Glutamatergic neuron (in vitro differentiated cells): ENCODE results near the gene PSRC1. TPM values are rescaled to one million over a fixed set of nuclear protein-coding genes. Genes with fewer than 3 reads are reported as not detected.

Experiments used
- DNase-seq: peaks from one replicate; pipeline ENCODE4 v3.0.0; 2022
- H3K27ac Mint-ChIP-seq: one replicate; pipeline ENCODE4 v1.8.0; 2020; ENCODE audit warnings: mild to moderate bottlenecking, mixed read lengths, inconsistent platforms; ENCODE audit not compliant: unreplicated experiment
- H3K27me3 Mint-ChIP-seq: one replicate; pipeline ENCODE4 v1.8.0; 2020; ENCODE audit warnings: mild to moderate bottlenecking, moderate library complexity, mixed read lengths, inconsistent platforms; ENCODE audit not compliant: unreplicated experiment
- H3K36me3 Mint-ChIP-seq: one replicate; pipeline ENCODE4 v1.8.0; 2020; ENCODE audit warnings: mild to moderate bottlenecking, mixed read lengths, inconsistent platforms; ENCODE audit not compliant: unreplicated experiment
- H3K4me1 Mint-ChIP-seq: one replicate; pipeline ENCODE4 v1.8.0; 2020; ENCODE audit warnings: mild to moderate bottlenecking, low read depth, mixed read lengths, inconsistent platforms; ENCODE audit not compliant: unreplicated experiment
- H3K4me3 Mint-ChIP-seq: one replicate; pipeline ENCODE4 v1.8.0; 2020; ENCODE audit warnings: mild to moderate bottlenecking, mixed read lengths, inconsistent platforms; ENCODE audit not compliant: unreplicated experiment
- H3K9me3 Mint-ChIP-seq: one replicate; pipeline ENCODE4 v1.8.0; 2020; ENCODE audit warnings: mild to moderate bottlenecking, moderate library complexity, mixed read lengths, inconsistent platforms; ENCODE audit not compliant: unreplicated experiment
- CTCF ChIP-seq: fragments of 200-600 bp; sonication (generic); IDR thresholded peaks from one replicate; pipeline ENCODE4 v1.5.0; 2021; ENCODE audit not compliant: partially characterized antibody, unreplicated experiment
- total RNA-seq: library from RNA; stranded (reverse); fragmentation: NEBNext Ultra II Directional; extraction: Animal tissue kit (Norgen Biotek cat#: 25700); gene quantifications from one replicate; pipeline ENCODE4 v1.2.1, GENCODE V29; 2021; ENCODE audit not compliant: unreplicated experiment

Gene PSRC1
- total RNA-seq, 1 donor from 2014 or later, result 13.9 TPM

GRCh38 chr1:109316506-109316905 is 33.6 kb upstream of the PSRC1 start:
- Mint-ChIP-seq H3K4me3 (no peak overlapping the region), H3K9me3 (peaks cover 4% of the 10 kb centered on the region), H3K27me3 (peaks cover 5% of the 10 kb centered on the region), H3K4me1 (peaks cover 22% of the 10 kb centered on the region), H3K27ac (no peak overlapping the region), H3K36me3 (peaks cover 13% of the 10 kb centered on the region)
- DNase-seq, result no peak
- TF ChIP-seq CTCF, result no peak

DNA sequence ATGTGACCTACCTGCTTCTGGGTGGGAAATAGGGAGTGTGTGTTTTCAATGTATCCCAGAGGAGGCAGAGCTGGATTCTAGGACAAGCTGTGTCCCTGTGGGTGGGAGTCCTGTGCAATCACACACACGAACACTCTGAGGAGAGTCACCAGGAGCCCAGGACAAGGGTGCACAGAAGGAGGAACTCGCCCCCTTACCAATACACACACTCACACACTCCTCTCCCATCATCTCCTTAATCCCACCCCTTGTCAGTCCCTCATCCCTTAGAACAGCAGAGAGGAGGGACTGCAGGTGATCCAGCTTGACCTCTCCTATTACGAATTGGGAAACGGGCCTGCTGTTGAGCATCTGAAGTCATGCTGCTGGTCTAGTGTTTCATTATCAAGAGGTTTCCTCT is 32.3 kb upstream of the PSRC1 start:
- Mint-ChIP-seq H3K9me3 (peaks cover 2% of the 10 kb centered on the region), H3K4me3 (no peak overlapping the region), H3K4me1 (peaks cover 24% of the 10 kb centered on the region), H3K27me3 (peaks cover 5% of the 10 kb centered on the region), H3K36me3 (peaks cover 8% of the 10 kb centered on the region), H3K27ac (no peak overlapping the region)
- TF ChIP-seq CTCF, result no peak
- no peak for DNase-seq

- Mint-ChIP-seq H3K4me1 (peaks cover 27% of the 10 kb centered on the region), H3K9me3 (no peaks in the 10 kb centered on the region), H3K27ac (no peak overlapping the region), H3K4me3 (no peak overlapping the region), H3K36me3 (peaks cover 8% of the 10 kb centered on the region), H3K27me3 (peaks cover 5% of the 10 kb centered on the region)
- DNase-seq, result no peak
- no peak for TF ChIP-seq CTCF
Observed at GRCh38 chr1:109314795-109315194, 31.9 kb upstream of the PSRC1 start.

- Mint-ChIP-seq H3K36me3 (peaks cover 8% of the 10 kb centered on the region), H3K27ac (peak overlapping the region; percentile 74), H3K27me3 (peaks cover 5% of the 10 kb centered on the region), H3K4me3 (peak overlapping the region; percentile 30), H3K4me1 (peaks cover 38% of the 10 kb centered on the region), H3K9me3 (peaks cover 5% of the 10 kb centered on the region)
- no peak for TF ChIP-seq CTCF
- no peak for DNase-seq
Observed at GRCh38 chr1:109312978-109313775, 30.2 kb upstream of the PSRC1 start.

GRCh38 chr1:109312246-109312645 is 29.3 kb upstream of the PSRC1 start:
- Mint-ChIP-seq H3K9me3 (peaks cover 5% of the 10 kb centered on the region), H3K27me3 (peaks cover 7% of the 10 kb centered on the region), H3K4me3 (peak overlapping the region; percentile 59), H3K27ac (peak overlapping the region; percentile 30), H3K36me3 (peaks cover 8% of the 10 kb centered on the region), H3K4me1 (peaks cover 45% of the 10 kb centered on the region)
- DNase-seq, result no peak
- TF ChIP-seq CTCF, result no peak
